A673 (cell line): Measurements from ENCODE around the gene SLC22A17.

Source experiments
- EZH2 ChIP-seq: fragments of 200-600 bp; sonication (generic); IDR thresholded peaks from 2 replicates; pipeline ENCODE4 v1.6.1; 2017; ENCODE audit warnings: borderline replicate concordance, low read depth, mild to moderate bottlenecking, mixed read lengths, antibody characterized with exemption, low read length; ENCODE audit not compliant: poor library complexity, severe bottlenecking
- TF ChIP-seq, protein P1 (sequence below): fragments of 300-800, 200-600 bp; sonication (generic); conservative IDR thresholded peaks from 2 replicates; pipeline ENCODE4 v1.5.1; 2017; ENCODE audit warnings: low read depth, mild to moderate bottlenecking, antibody characterized with exemption, low read length, moderate library complexity, mixed read lengths

DNA sequence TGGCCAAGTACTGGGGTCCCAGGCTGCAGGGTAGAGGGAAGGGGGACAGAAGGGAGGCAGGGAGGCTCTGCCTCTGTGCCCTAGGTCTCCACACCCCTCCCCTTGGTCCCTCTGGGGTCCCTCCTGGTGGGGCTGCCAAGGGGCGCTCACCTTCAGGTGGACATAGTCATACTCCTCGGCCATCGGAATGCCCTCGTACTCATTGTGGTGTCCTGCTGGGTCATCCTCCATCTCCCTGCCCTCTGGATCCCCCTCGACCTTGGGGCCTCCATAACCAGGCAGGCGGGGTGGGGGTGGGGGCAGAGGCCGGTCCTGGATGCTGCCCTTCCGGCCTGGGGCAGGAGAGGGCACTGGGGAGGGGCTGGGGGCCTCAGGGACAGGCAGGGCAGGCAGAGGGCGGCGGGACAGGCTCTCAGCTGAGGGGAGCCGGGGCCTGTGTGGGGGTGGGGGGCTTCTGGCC is 6.5 kb upstream of the SLC22A17 start:
- TF ChIP-seq, protein P1, sequence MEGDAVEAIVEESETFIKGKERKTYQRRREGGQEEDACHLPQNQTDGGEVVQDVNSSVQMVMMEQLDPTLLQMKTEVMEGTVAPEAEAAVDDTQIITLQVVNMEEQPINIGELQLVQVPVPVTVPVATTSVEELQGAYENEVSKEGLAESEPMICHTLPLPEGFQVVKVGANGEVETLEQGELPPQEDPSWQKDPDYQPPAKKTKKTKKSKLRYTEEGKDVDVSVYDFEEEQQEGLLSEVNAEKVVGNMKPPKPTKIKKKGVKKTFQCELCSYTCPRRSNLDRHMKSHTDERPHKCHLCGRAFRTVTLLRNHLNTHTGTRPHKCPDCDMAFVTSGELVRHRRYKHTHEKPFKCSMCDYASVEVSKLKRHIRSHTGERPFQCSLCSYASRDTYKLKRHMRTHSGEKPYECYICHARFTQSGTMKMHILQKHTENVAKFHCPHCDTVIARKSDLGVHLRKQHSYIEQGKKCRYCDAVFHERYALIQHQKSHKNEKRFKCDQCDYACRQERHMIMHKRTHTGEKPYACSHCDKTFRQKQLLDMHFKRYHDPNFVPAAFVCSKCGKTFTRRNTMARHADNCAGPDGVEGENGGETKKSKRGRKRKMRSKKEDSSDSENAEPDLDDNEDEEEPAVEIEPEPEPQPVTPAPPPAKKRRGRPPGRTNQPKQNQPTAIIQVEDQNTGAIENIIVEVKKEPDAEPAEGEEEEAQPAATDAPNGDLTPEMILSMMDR, result no peak
- TF ChIP-seq EZH2, result no peak
